ENCODE data around the gene MALRD1. TPM values are rescaled to one million over a fixed set of nuclear protein-coding genes. Genes with fewer than 3 reads are reported as not detected.

Gene MALRD1
- total RNA-seq, 1 experiment from 2014 or later, result 0.86 TPM

DNA sequence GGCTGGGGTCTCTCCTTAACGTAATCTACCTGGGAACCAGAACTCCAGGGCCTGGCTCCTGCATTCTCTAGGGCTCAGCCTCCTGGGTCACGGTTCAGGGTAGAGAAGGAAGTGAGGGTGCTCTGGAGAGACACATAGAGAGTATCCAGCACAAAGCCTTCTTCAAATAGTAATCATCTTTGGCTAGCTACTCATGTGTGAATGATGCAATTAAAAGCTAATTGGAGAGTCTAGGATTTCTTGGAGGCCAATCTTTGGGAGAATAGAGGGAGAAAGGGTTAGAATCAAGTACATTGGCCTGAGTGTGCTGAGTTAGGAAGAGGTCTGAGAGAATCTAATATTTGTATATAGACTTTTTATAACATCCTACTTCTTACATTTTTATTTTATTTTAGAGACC is 24.0 kb upstream of the MALRD1 start:
- Histone ChIP-seq H3K9me3 (ENCODE audit: low read depth, low read length, poor library complexity, severe bottlenecking) (no peaks in the 10 kb centered on the region), H3K36me3 (ENCODE audit: insufficient read depth, low read length, poor library complexity, severe bottlenecking) (no peaks in the 10 kb centered on the region), H3K27me3 (replicated peaks; ENCODE audit: insufficient read depth, low read depth, low read length, poor library complexity) (no peaks in the 10 kb centered on the region), H3K4me3 (ENCODE audit: low read depth, low read length, poor library complexity, severe bottlenecking) (no peak overlapping the region), H3K27ac (ENCODE audit: low read depth, low read length, poor library complexity, severe bottlenecking) (no peak overlapping the region), H3K4me1 (ENCODE audit: insufficient read depth, low read length, poor library complexity, severe bottlenecking) (peaks cover 5% of the 10 kb centered on the region)
- TF ChIP-seq EZH2 (IDR thresholded peaks at IDR 0.05; ENCODE audit: borderline replicate concordance, low read depth, low read length, poor library complexity, severe bottlenecking), result no peak
- TF ChIP-seq, protein P1, sequence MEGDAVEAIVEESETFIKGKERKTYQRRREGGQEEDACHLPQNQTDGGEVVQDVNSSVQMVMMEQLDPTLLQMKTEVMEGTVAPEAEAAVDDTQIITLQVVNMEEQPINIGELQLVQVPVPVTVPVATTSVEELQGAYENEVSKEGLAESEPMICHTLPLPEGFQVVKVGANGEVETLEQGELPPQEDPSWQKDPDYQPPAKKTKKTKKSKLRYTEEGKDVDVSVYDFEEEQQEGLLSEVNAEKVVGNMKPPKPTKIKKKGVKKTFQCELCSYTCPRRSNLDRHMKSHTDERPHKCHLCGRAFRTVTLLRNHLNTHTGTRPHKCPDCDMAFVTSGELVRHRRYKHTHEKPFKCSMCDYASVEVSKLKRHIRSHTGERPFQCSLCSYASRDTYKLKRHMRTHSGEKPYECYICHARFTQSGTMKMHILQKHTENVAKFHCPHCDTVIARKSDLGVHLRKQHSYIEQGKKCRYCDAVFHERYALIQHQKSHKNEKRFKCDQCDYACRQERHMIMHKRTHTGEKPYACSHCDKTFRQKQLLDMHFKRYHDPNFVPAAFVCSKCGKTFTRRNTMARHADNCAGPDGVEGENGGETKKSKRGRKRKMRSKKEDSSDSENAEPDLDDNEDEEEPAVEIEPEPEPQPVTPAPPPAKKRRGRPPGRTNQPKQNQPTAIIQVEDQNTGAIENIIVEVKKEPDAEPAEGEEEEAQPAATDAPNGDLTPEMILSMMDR (conservative IDR thresholded peaks at IDR 0.05; ENCODE audit: low read depth, low read length), result no peak
- CTCF ChIA-PET, result no interaction called here
- intact Hi-C loops (cut with micrococcal nuclease; ENCODE audit: unreplicated experiment), result no loop called here
- DNase-seq (ENCODE audit: low spot score), result no peak
- no TSS peak for BruUV-seq (replicated peaks)
- POLR2A ChIA-PET (ENCODE audit: low non-redundant PET), result interaction anchor here (0.6 kb wide), 1 partner anchor 350 kb away, joined by 4 read pairs; no protein-coding TSS in a partner anchor

DNA sequence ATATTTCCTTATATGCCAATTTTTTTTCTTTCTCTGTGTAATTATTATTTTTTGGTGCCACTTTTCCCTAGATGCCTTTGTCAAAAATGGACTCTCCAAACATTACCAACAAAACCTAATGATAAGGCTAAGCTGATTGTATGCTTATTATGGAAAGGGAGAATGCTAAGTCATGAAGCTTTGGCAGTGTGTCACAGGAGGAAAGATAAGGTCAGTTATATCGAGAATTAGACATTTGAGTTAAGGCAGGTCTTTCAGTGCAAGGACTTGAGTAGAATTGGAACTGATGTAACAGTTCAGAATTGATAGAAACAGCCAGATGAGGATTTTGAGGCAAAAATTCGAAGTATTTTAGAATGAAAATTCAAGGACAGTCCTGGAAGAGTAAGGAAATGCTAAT is 16.8 kb upstream of the MALRD1 start:
- TF ChIP-seq EZH2 (IDR thresholded peaks at IDR 0.05; ENCODE audit: borderline replicate concordance, low read depth, low read length, poor library complexity, severe bottlenecking), result no peak
- TF ChIP-seq, protein P1 (conservative IDR thresholded peaks at IDR 0.05; ENCODE audit: low read depth, low read length), result no peak
- BruUV-seq (replicated peaks), result no TSS peak
- DNase-seq (ENCODE audit: low spot score), result no peak
- Histone ChIP-seq H3K4me1 (ENCODE audit: insufficient read depth, low read length, poor library complexity, severe bottlenecking) (no peaks in the 10 kb centered on the region), H3K4me3 (ENCODE audit: low read depth, low read length, poor library complexity, severe bottlenecking) (no peak overlapping the region), H3K9me3 (ENCODE audit: low read depth, low read length, poor library complexity, severe bottlenecking) (no peaks in the 10 kb centered on the region), H3K27ac (ENCODE audit: low read depth, low read length, poor library complexity, severe bottlenecking) (no peak overlapping the region), H3K36me3 (ENCODE audit: insufficient read depth, low read length, poor library complexity, severe bottlenecking) (no peaks in the 10 kb centered on the region), H3K27me3 (replicated peaks; ENCODE audit: insufficient read depth, low read depth, low read length, poor library complexity) (no peaks in the 10 kb centered on the region)
- POLR2A ChIA-PET (ENCODE audit: low non-redundant PET), result no interaction called here
- CTCF ChIA-PET, result no interaction called here
- intact Hi-C loops (cut with micrococcal nuclease; ENCODE audit: unreplicated experiment), result no loop called here

DNA sequence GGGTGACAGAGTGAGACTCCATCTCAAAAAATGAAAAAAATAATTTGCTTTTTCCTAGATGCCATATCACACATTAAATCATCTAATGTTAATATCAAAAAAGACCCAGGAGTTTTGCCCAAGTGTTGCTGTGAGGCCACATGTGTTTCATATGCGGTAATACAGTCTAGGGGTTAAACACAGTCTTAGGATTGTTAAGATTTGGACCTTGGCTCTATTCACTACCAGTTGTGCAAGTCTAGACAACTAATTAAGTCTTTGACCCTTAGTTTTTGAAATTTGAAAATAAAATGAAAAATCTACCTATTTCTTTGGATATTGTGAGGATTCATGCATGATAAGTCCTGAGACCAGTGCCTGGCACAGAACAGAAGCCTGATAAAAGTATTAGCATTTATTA is 14.9 kb upstream of the MALRD1 start:
- intact Hi-C loops (cut with micrococcal nuclease; ENCODE audit: unreplicated experiment), result no loop called here
- Histone ChIP-seq H3K27ac (ENCODE audit: low read depth, low read length, poor library complexity, severe bottlenecking) (no peak overlapping the region), H3K4me1 (ENCODE audit: insufficient read depth, low read length, poor library complexity, severe bottlenecking) (no peaks in the 10 kb centered on the region), H3K9me3 (ENCODE audit: low read depth, low read length, poor library complexity, severe bottlenecking) (no peaks in the 10 kb centered on the region), H3K27me3 (replicated peaks; ENCODE audit: insufficient read depth, low read depth, low read length, poor library complexity) (no peaks in the 10 kb centered on the region), H3K36me3 (ENCODE audit: insufficient read depth, low read length, poor library complexity, severe bottlenecking) (no peaks in the 10 kb centered on the region), H3K4me3 (ENCODE audit: low read depth, low read length, poor library complexity, severe bottlenecking) (no peak overlapping the region)
- DNase-seq (ENCODE audit: low spot score), result no peak
- no peak for TF ChIP-seq EZH2 (IDR thresholded peaks at IDR 0.05; ENCODE audit: borderline replicate concordance, low read depth, low read length, poor library complexity, severe bottlenecking)
- TF ChIP-seq, protein P1 (conservative IDR thresholded peaks at IDR 0.05; ENCODE audit: low read depth, low read length), result no peak
- CTCF ChIA-PET, result no interaction called here
- no TSS peak for BruUV-seq (replicated peaks)
- POLR2A ChIA-PET (ENCODE audit: low non-redundant PET), result interaction anchor here (0.7 kb wide), 1 partner anchor 12 kb away, joined by 4 read pairs; no protein-coding TSS in a partner anchor

All from A673 (cell line).